Measurements from ENCODE around the gene HOXA5.

HOXA5 gene

DNA sequence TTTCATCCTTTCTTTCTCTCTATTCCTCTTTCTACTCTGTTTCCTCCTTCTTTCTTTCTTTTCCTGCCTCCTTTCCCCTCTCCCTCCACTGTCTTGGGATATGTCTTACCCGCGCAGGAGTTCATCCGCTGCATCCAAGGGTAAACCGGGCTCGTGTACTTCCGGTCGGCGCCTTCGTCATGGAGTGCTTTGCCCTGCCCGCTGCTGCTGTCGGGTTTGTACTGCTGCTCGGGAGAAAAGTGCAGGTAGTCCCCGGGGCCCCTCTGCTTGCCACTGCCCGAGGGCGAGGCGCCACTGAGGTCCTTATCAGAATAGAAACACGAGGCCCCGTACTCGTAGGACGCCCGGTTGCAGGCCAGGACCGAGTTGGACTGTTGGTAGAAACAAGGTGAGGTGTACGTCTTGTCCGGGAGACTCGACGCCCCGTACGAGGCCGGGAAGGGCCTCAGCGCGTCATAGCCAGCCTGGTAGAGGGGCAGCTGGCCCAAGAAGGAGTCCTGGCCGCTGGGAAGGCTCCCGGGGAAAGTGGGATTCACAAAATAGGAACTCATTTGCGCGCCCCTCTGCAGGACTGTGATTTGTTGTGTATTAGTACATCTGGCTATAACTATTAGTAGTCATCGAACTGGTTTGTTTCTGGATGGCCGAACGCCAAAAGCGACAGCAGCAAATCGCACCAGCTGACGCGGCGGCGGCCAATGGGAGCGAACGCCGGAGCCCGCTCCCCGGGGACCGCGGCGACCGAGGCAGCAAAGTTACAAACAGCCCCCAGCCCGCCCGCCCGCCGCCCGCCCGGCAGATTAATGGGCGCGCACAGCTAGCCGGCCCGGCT is 3.9 kb upstream of the HOXA5 start, which contains the start of gene HOXA6:
Gene HOXA6, minus strand, starts transcription at position 576 of the 832 bp plus-strand sequence. Its CDS starts 25 bp downstream, at position 551.
- DNase-seq = peak; percentile 11

DNA sequence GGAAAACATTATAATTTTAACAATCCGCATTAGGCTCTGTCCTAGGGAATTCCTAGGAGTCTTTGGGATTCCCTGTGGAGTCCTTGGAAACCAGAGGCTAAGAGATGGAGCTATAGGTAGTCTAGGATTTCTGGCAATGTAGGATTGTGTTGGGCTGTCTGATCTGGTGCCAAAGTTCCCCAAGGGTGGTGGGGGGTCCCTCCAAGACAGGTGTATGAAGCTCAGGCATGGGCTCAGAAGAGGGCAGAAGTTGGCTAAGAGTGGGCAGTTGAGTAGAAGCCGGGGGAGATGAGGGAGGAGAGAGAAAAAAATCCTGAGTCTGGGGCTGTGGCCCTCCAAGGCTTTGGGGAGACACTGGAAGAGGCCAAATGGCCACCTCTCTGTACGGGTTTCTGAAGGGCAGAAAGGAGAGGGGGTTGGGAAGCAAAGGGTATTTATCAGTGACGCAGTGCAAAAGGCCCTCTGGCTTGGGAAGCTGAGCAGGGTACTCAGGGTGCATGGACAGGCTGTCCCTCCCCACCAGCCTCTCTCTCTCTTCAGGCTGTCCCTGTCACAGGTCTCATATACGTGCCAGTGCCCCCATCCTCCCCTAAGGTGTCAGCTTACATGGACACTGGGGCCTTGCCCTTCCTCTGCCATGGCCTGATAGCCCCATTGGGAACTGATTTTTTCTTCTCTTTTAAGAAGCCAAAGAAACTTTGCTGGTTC is 3.2 kb upstream of the HOXA5 start:
- no peak for DNase-seq

DNA sequence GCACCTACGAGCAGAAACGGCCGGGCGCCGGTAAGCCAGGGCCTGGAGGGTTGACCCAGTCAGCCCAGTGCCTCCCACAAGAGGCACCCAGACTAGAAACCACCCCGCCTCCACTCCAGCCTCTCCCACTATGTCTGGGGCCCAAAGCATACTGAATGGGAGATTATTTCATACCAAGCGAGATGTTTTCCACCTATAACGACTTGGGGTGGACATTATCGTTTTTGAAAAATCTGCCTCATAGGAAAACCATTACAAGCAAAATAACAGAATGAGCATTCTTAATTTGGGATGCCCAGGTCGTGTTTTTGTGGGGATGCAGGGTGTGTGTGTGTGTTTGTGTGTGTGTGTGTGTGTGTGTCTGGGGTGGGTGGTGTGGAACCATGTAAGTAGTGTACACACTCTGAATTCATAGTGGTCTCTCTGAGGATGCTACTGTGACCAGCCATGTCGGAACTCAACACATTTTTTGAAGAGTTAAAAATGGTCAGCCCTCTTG is 2.5 kb upstream of the HOXA5 start:
- no peak for DNase-seq

DNA sequence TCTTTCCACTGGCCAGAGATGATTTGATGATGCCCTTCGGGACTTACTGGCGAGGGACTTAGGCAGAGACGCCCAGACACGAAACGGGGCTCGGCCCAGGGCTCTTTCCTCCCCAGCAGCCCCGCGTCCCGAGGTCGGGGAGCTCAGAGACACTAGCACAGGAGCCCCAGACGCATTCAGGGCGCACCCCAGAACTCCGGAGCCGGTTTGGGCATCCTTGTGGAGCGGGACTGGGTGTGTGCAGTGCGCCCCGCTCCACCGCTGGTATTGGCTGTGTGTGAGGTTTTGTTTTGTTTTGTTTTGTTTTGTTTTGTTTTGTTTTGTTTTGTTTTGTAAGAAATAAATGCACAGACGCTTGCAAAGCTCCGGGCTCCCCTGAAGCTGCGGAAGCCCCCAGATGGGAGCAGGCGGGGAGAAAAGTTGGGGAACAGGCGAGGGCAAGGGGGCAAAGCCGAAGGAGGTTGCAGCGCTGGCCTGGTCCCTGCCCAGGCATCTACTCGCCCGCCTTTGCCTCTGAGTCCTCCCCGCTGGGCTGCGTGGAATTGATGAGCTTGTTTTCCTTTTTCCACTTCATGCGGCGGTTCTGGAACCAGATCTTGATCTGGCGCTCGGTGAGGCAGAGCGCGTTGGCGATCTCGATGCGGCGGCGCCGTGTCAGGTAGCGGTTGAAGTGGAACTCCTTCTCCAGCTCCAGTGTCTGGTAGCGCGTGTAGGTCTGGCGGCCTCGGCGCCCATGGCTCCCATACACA is 1.9 kb upstream of the HOXA5 start:
- no peak for DNase-seq

DNA sequence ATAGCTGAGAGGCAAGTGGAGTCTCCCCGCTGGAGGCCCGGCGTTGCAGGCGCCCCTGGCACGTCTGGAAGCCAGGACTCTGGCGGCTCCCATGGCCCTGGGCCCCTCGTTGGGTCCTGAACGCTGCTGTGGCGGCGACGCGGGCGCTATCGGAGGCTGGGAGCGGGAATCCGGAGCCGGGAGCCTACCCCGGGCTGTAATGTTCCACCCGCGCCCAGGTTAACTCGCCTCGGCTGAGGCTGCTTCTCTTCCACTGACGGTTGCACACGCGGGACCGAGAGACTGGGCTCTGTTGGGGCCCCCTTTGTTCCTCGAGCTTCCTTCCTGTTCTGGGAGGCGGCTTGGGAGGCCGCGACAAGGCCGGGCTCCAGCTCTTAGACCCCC is 1.3 kb upstream of the HOXA5 start:
- no peak for DNase-seq

DNA sequence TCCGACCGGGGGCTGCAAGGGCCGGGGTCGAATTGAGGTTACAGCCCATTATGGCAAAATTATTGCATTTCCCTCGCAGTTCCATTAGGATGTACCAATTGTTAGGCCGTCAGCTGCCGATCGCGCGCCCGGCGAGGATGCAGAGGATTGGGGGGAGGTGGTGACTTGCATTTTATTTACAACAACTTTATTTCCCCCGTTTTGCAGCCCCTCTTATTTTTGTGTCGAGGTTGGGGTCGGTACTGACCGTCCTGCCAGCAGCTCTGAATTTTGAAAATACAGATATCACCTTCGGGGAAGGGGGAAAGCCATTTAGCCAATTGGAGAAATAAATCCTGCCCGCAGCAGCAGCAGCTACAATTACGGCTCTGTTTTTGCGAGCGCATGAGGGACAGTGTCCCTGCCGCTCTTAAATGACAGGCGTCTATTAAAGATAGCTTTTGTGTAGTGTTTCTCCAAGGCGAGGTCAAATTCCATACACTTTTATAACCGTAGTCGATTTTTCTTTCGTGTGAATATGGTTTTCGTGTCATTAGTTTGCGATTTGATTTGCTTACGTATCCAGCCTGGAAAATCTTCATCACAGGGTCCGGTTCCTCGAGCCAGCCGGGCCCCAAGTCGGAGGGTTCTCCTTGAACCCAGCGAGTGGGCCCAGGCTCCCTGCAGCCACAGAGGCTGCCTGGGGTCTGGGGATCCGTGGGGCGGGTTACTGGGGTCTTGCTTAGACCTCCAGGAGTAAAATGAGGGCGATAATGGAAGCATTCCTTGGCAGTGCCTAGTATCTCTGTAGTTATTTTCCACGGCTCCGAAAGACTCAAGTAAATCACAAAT is 684 bp upstream of the HOXA5 start:
- DNase-seq = no peak

DNA sequence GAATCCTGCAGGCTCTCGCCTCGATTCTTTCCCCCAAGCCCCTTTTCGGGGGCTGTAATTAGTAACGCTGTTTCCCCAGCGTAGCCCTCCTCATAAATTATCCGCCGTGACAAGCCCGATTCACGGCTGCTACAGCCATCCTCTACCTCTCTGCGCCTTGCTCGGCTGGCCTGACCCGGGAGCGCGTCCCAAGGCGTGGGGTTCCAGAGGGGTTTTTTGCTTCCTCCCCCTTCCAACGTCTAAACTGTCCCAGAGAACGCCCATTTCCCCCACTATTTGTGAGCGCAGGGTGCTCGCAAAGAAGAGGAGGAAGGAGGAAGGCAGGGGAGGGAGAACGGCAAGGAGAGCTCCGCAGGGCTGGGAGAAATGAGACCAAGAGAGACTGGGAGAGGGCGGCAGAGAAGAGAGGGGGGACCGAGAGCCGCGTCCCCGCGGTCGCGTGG is 880 bp downstream of the HOXA5 start:
- DNase-seq = no peak

DNA sequence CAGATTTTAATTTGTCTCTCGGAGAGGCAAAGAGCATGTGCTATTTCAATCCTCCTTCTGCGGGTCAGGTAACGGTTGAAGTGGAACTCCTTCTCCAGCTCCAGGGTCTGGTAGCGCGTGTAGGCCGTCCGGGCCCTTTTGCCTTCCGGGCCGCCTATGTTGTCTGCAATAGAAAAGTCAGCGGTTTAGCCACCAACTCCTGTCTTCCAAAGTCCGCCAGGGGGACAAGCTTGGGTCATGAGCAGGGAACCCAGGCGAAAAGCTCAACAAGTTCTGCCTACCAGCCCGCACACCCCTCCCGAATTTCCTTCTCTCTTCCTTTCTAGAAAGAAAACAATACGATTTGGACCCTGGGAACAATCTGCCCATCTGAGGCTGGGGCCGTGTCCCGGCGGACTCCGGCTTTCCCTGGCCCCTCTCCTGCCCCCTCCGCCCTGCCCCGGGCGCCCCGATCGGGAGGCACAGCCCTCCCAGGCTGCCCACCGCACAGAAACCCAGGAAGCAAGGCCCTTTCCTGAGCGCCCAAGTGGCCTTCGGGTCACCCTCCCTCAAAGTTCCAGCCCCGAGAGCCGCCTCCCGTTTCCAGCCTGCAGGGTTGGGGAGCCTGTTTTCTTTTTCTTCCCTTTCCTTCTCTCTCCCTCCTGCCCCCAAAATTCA is 1.4 kb downstream of the HOXA5 start:
- no peak for DNase-seq

DNA sequence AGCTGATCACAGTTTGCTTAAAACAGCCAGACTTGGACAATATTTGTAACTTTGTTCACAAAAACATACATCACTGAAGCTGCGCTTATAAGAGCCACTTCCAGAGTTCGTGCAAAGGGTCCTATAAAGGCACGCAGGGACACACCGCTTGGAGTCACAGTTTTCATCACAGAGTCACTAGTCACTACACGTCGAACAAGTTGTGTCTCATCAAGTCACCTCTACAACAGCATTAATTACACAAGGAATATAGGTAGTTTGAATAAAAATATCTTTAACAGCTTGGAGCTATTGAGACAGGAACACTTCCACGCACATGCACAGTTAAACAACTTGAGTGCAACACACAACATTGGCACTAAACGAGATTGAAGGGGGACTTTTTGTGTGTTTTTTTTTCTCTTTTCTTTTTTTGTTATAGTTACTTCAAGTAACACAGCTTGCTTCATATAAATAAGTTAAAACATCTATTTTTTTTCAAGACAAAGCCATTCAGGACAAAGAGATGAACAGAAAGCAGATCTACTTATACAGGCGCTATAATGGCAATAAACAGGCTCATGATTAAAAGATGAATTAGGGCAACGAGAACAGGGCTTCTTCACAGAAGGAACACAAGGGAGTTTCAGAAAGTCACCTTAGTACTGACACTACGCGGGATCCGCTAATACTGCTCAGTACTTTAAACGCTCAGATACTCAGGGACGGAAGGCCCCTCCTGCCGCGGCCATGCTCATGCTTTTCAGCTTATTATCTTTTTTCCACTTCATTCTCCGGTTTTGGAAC is 2.2 kb downstream of the HOXA5 start:
- DNase-seq = no peak

DNA sequence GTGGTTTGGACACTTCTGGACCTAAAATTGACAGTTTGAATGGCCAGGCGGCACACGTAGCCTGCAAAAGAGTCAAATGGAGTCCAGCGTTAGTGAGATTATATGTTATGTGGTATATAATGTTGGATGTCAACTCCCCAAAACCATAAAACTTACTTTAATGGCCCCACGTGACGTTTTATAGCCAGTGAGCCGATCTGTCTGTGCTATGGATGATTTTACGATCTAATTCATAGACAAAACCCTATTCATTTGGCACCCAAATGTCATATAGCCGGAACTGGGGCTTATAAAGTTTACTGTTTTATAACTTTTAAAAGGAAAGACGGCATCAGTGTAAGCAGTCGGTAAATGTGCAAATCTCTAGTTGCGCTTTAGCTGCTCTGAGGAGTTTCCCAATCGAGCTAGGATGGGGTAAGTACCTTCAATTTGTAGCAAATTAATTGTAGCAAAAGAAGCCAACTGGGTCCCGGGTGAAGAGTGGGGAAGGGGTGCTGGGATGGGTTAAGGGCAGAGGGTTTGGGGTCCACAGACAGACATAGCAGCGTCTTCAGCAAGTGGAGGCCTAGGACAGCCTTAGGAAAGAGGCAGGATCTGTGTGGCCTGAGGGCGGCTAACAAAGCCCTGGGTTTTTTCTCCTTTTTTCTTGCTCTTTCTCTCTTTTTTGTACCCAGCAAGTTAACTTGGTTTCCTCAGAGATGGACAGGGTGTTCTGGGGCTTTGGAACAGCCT is 3.2 kb downstream of the HOXA5 start:
- DNase-seq = no peak

DNA sequence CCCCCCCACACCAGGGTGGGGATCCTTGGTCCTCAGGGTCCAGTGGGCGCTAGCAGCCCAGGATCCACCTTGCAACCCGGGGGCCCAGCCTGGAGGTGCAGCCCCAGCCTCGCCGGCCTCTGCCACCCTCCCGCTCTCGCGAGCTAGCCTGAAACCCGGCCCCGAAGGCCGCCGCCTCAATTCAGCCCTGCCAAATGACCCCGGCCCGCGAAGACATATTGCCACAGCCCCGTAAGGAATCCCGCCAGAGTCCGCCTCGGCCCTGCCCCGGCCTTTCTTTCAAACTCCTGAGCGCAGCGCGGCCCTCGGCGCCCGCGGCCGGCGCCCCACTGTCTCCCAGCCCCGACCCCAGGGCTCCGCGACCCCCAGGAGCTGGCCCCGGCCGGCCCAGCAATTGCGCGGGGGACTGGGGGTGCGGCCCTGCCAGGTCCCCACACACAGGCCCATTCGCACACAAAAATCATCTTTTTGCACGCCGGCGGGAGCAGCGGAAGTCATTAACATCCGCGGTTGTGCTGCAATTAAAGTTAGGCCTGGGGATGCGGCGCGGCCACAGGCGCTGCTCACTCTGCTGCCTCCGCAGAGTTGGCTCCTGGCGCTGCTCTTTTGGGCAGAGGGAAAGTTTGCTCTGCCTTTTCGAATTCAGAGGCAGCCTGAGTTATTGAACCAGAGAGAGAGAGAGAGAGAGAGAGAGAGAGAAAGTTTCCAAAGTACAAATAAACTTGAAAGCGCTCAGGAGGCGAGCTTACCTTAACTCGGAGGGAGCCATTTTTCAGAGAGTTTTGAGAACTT is 4.0 kb downstream of the HOXA5 start:
- DNase-seq = no peak

DNA sequence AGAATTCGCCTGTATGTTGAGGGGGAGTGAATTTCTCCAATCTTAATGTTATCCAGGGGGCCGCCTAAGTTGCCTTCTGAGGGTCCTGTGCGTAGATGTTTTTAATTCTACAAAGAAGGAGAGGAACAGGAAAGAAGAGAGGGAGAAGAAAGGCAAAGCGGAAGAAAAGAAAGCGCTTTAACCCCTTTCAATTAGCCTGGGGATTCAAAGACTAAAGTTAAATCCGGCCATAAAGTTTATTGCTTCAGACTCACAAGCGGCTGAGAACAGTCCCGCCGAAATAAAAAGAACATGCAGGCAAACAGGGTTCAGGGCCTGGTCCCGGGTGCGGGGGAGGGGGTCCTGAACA is 4.5 kb downstream of the HOXA5 start:
- DNase-seq = no peak

DNA sequence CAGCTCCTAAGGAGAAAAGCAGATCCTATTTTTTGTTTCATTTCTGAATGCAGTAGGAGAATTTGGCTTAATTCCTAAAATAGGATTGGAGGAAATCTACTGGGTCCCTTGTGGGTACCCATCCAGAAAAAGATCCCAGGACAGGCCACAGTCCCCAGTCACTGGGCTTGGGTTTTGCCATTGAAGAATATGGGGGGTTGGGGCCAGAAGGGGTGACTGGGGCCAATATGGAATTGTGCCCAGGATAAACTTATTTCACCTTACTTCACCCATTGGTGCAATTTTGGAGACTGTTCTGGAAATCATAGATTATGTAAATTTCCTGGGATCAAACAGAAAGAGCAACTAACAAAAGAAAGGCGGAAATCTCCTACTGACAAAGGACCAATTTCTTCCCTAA is 5.0 kb downstream of the HOXA5 start:
- no peak for DNase-seq

DNA sequence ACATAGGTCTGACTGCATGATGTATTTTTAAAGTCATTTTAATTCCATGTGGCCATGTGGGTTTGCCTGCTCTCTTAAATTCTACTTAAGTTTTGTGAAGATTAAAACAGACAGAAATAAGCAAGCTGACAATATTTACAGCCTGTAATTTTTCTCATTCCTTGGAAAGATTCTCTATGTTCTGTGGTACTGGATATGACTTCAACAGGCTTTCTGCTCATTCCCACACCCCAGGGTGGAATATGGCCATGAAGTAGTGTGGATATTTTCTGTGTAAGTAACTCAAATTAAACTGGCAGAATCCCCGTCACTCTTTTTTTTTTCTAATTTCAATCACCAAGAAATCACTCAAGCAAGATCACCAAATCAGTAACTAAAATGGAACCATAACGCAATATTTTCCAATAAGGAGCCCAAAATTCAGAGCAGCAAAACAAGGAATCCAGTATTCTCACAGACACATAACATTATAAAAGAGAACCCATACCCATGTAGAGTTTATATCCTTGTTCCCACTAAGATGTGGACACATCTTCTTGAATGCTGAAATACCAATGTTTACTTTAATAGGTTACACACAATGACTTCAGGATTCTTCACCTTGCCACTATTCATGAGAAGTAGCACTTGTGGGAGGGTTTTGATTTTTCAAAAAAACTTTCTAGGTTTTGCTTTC is 5.7 kb downstream of the HOXA5 start:
- DNase-seq = no peak

DNA sequence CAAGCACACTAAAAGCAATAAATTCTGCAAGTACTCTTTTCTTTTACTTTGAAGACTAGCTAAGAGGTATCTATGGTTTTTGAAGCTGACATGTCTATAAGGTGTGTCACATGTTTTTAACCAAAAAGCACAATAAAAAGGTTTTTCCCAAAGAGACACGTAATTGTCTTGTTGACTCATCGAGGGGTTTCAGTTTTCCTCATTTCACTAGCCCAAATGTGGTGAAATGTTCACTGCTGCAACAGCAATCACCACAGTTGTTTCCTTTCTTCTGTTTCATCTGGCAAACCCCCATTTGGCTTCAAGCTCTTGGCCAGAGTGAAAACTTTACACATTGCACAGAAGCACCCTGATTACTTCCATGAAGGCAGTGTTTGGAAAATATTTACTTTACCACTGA is 9.1 kb downstream of the HOXA5 start:
- no peak for DNase-seq

DNA sequence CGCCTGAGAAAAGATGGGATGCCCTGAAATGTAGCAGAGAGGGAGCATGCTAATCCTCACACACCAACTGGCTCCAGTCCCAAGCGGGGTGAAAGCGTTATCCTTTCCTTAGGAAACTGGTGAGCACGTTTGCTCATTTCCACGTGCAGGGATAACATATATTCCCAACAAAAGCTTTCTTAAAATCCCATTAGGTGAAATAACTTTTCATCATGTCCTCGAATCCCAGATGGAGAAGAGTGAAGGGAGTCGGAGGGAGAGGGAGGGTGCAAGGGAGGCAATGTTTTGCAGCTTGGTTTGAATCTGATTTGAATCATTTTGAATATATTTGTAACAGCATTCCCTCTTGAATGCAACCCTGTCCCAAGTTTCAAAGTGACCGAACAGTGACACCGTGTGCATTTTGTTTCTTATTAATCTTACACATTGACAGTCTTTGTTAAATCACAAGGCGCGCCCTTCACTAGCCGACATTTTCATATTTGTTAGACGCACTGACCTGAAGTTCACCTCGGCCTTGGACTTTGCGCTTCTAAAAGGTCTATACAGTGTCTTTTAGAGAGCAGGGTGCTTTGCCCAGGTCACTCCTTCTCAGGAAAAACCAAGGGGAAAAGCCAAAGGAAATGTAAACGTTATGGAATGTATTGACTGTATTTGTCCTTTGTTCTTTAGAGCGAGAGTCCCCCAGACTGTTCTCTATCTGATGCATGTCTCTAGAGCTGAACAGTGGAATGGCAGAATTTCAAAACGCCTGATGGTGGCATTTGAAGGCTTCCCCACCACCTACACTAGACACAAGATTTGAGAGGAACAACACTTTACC is 9.9 kb downstream of the HOXA5 start:
- no peak for DNase-seq

DNA sequence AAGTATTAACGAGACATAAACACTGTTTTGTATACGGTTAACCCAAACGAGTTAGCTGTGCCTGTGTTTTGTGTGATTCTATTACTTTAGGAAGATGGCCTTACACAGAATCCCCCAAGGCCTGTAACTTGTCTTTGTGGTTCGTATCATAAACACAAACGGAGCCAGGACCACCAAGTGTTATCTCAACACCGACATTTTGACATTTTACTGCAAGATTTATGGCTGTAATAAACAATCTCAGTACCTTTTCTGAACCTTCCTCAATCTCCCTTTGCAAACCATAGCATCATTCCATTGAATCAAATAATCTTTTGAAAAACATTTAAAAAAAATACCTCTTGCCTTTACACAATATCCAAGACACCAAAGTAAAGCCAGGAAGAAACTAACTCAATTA is 10.5 kb downstream of the HOXA5 start:
- DNase-seq = no peak

DNA sequence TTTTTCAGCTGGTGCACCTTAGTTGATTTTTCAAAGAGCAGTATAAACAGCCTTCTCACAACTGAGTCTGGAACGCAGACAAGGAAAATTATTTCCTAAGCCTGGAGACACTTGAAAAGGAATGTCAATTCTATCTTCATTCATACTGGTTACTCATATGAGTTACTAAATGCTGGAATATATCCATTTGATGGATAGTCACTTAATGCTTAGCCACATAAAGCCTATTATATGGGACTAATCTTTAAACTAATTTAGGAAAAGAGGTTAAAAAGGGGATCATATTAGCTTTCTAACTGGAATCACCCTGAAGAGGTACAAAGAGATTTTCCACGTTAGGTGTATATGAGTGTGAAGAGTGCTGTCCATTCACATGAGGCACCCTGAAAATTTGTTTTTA is 11.3 kb downstream of the HOXA5 start:
- DNase-seq = no peak
